Activated CD8-positive, alpha-beta memory T cell treated with anti-CD3 and anti-CD28 coated beads, Interleukin-2, amount 50 U/mL, for 4 hours (primary cell): ENCODE results near the gene SETD1B.
A peak's percentile ranks its signal among the peaks of the same experiment; 100 is the strongest.
"Not testable (repeated sequence)": the region's sequence is repeated elsewhere in the genome, so short reads cannot be mapped to it uniquely, and the experiment has no call there.

ENCODE experiments used
- DNase-seq: peaks from one replicate; pipeline ENCODE4 v3.0.0-alpha.2; 2020

Gene SETD1B

DNA sequence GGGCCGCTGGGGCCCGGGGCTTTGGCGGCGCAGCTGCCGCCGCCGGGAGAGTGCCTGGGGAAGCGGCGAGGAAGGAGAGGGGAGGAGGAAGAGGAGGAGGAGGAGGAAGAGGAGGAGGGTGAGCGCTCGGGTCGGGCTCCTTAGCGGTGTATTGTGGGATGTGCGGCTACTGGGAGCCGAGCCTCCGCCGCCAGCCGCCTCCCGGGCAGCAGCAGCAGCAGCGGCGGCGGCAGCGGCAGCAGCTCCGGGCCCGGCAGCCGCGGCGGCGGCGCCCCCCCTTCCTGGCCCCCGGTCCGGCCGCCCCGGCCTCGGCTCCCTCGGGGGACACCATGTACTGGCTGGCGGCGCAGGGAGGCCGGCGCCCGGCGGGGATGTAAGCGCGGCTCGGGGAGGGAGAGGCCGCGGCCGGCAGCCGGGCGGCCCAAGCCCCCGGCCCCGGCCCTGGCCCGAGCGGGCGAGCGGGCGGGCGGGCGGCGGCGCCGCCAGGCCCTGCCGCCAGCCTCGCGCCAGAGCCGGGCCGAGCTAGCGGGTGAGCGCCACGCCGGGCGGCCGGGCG lies at the start of gene SETD1B:
Gene SETD1B, plus strand, starts transcription at position 149 of the 556 bp plus-strand sequence. CDS start 729 bp downstream, outside the sequence.
- peak; percentile 54 for DNase-seq

DNA sequence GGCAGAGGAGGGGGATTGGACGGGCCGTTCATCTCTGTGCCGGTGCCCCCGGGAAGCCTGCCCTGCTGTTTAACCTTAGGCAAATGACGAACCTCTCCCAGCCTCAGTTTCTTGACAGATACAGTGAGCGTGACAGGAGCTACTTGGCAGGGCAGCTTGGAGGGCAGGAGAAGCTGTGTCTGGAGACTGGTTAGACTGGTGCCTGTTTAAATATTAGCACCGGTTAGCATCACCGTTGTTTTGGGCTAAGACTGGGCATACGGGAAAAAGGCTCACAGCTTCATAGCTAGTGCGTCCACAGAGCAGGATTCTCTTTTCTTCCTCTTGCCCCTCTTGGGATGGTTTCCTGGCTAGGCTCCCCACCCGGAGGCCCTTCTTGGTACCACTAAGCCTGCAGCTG lies 49.0 kb upstream of the SETD1B start:
- no peak for DNase-seq

DNA sequence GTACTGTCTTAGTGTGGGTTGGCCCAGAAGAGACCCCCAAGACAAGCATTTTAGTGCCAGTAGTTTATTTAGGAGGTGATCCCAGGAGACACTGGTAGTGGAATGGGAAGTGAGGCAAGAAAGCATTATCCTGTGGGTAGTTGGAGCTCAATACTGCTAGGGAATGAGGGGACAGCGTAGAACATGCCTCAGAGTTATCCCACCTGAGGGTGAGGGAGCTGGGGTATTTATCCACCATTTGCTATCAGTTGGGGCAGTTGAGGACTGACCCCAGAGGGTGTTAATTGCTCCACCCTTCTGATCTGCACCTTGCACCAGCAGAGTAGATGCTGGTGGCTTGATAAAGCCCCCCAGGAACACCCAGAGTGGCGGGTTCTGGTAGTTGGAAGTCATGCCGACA lies 48.2 kb upstream of the SETD1B start:
- DNase-seq: no peak

DNA sequence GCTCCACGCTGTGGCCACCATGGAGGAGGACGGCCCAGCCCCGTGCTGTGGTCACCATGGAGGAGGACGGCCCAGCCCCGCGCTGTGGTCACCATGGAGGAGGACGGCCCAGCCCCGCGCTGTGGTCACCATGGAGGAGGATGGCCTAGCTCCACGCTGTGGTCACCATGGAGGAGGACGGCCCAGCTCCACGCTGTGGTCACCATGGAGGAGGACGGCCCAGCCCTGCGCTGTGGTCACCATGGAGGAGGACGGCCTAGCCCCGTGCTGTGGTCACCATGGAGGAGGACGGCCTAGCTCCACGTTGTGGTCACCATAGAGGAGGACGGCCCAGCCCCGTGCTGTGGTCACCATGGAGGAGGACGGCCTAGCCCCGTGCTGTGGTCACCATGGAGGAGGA lies 45.3 kb upstream of the SETD1B start:
- DNase-seq: not testable (repeated sequence)

DNA sequence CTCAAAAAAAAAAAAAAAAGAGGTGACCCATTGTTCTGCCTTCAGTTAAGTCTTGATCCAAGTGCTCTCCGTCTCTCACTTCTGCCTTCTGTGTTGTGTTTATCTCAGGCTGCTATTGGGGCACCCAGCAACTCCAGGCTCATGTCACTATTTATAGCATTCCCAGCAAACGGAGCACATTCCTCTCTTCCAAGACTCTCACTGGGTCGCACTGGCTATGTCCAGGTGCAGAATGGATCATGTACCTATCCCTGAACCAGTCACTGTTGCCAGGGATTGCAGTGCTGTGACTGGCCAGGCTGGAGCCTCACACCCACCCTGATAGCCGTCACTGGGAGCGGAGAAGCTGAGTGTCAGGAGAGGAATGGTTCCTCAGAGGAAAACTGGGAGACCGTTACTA lies 41.5 kb upstream of the SETD1B start:
- no peak for DNase-seq

DNA sequence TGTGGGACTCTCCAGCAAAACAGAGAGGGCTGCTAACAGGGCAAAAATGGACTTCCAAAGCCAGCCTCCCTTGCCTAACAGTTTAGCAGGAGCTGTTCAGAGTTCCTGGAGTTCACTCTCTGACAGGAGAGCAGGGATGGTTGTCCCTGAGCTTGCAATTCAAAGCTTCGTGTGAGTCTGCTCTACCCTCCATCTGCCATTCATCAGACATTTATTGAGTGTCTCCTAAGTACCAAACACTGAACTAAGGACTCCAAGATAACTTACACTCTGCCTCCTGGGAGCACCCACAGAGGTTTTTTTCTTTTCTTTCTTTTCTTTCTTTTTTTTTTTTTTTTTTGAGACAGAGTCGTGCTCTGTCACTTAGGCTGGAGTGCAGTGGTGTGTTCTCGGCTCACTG lies 39.0 kb upstream of the SETD1B start:
- DNase-seq: no peak

DNA sequence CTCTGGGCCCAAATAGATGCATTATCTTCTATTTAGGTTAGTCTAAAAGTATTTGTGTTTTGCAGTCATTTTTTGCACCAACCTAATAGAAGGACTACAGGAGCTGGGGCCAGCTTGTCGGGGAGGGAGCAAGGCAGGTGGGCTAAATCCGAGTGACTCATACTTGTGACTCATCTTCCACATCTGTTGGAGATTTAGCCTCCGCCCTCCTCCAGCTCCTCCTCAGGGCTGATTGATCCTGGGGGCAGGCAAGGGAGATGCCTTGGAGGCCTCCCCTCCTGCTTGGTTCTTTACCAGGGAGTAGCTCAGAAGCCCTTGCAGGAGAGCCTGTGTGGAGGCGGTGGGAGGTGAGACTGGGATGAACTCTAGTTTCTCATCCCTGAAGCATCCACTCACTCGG lies 38.2 kb upstream of the SETD1B start:
- DNase-seq: no peak

DNA sequence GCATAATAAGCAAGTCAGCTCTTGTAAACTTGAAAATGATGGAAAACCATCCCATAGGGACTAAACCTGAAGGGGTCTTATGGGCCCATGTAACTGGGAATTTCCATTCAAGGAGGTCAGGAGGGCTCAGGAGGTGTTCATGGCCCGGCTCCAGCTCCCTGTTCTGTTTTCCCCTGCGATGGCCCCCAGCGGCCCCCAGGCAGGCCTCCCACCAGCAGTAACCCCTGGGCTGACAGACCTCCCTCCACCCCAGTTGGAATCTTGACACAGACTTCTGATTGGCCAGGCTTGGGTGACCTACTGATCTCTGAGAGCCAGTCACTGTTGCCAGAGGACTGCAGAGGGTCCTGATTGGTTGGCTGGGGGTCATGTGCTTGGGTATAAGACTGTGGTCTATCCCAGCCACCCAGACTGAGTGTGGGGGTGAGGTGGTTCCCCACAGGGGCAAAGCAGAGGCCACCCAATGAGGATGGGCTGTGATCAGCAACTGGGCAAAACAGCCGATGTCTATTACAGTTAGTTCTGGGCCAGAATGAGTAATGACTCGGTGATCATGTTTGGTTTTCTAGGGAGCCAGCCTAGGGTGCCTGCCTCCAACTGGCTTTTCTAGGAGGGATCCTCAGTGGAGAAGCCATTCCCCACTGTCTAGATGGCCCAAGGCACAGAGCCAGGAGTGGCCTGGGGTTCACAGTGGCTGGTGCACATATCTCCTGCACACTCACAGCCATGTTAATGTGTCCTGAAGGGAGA lies 37.3 kb upstream of the SETD1B start:
- DNase-seq: no peak

DNA sequence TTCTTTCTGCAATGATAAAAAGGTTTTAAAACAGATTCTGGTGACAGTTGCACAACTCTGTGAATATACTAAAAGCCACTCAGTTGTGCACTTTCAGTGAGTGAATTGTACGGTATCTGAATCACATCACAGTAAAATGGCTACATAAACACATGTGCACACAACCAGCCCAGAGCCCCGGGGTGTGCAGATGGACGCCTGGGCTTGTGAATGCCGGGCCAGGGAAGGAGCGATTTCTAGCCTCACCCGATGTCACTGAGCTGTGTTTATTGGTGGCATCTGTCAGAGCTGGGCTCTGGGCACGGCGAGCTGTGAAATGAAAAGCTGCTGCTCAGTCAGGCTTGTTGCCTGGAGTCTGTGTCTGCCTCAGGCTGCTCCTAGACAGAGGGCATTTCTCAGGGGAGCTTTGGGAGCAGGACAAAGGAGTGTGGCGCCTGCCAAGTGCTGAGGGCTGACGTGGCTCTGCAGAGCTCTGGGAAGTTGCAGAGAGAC lies 36.2 kb upstream of the SETD1B start:
- DNase-seq: no peak

DNA sequence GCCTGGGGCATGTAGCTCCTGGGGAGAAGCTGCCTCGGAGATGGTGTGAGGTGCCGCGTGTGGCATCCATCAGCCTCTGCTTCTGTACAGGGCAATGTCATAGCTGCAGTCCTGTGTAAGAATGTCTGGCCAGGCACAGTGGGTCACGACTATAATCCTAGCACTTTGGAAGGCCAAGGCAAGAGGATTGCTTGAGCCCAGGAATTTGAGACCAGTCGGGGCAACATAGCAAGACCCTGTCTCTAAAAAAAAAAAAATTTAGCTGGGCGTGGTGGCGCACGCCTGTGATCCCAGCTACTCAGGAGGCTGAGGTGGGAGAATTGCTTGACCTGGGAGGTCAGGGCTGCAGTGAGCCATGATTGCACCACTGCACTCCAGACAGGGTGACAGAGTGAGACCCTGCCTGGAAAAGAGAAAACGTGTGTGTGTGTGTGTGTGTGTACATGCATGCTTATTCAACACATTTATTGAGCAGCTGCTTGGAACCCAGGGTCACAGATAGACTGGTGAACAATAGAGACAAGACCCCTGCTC lies 34.4 kb upstream of the SETD1B start:
- no peak for DNase-seq

DNA sequence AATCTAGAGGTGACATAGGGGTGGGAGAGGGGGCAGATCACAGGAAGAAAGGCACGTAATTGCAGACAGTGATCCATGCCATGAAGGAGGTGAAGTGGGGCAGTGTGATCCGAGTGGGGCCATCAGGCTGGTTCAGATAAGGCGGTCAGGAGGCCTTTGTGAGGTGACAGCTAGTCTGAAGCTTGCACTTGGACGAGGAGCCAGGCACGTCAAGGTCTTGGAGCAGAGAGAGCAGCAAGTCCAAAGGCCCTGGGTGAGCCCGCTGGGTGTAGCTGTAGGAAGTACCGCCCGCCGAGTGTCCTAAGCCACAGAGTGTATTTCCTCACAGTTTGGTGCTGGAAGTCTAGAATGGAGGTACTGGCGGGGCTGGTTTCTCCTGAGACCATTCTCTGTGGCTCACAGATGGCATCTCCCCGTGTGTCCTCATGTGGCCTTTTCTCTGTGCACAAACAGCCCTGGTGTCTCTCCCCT lies 33.9 kb upstream of the SETD1B start:
- no peak for DNase-seq

DNA sequence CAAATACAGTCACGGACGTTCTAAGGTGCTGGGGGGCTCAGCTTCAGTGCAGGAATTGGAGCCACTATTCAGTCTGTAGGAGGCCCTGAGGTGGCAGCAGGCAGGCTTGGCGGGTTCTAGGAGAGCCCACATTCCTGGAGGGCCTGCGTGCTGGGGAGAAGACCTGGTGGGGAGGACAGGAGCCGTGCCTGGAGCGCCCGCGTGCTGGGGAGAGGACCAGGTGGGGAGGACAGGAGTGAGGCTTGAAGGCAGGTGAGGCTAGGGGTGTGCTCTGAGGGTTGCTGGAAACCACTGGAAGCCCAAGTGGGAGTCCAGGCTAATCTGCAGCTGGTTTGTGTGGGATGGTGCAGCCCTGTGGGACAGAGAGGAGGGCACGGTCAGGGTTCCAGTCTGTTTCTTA lies 33.4 kb upstream of the SETD1B start:
- no peak for DNase-seq

DNA sequence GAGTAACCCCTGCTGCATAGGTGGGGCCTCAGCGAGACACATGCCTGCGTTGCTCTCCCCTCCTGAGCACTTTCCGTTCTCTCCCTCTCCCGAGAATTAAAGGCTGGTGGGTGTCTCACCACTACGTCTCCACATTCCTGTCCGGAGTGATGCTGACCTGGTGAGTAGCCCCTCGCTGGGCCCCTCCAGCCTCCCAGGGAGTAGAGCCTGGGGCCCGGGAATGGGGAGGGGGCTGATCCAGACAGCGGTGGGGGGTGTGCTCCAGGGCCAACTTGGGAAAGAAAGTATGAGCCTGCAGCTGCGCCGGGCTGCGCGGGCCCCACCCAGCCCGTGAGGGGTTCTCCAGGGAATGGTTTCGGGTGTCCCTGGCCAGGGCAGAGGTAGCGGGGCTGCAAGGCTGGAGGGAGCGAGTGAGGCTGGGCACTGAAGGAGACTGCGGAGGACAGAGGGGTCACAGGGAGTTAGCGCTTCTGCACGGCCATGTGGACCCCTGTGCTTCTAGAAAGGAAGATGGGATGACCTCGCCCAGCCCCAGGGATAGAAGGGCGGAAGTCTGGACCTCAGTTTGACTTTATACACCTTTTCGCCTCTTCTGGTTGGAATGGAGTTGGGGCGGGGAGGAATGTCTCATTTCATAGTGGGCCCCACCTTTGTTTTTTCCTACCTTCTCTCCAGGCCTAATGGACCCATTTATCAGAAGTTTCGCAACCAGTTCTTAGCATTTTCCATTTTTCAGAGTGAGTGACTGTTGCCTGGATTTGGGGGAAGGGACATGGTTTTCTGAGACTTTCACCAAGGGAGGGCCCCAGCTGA lies 32.8 kb upstream of the SETD1B start:
- no peak for DNase-seq

DNA sequence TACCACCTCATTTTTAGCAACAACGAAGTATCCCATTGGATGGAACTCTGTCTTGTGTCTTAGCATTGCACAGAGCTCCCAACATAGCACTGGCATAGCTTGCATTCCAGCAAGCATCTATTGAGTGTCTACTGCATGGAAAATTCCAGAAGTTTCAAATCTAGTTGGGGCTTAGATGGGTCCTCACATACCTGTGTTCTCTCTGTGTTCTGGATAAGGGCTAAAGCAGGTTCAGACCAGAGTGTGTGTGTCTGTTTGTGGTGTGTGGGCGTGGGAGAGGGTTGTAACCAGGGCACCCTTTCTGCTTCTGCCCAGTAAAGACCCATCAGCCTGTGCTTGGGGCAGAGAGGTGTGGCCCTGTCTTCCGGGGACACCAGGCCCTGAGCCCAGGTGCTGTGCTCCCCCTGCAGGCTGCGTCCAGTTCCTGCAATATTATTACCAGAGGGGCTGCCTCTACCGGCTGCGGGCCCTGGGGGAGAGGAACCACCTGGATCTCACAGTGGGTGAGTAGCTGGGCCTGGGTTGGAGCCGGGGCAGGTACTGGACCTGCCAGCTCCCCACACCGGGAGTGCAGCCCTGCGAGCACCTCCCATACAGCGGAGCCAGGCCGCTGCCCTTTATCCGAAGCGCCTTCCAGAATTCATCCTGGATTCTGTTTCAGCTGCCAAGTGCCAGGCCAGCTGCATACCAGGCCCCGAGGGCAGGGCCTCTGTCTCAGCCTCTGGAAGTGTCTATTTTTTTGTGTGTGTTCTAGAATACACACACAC lies 30.6 kb upstream of the SETD1B start:
- DNase-seq: peak; percentile 80

DNA sequence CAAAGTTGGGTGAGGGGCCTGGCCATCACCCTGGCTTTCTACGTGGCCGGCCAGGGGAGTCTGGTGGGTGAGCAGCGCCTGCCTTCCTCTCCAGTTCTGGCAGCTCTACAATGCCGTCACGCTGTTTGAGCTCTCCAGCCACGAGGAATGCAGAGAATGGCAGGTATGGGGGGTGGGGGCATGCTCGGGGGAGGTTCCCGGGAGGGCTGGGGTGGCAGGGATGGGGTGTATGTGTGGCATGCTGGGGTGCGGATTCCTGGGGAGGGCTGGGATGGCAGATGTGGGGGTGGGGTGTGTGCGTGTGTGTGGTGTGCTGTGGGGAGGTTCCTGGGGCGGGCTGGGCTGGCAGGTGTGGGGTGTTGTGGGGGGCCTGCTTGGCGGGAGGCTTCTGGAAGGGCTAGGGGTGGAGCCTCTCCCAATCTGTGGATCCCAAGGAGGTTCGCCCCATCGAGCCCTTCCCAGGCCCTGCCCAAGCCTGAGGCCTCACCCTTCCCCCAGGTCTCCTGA lies 28.8 kb upstream of the SETD1B start:
- DNase-seq: no peak

DNA sequence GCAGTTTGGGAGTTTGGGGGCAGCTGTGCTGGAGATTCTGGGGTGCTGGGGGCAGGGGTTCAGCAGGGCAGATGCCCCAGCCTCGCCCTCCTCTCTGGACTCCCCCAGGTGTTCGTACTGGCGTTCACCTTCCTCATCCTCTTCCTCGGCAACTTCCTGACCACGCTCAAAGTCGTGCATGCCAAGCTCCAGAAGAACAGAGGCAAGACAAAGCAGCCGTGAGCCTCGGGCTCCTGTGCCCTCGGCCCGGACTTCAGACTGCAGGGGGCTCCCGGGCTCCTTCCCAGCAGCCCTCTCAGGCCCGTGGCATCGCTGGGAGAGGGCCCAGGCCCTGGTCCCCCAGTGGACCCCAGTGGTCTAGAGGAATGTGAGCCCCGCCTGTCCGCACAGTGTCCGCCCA lies 28.3 kb upstream of the SETD1B start:
- DNase-seq: no peak

DNA sequence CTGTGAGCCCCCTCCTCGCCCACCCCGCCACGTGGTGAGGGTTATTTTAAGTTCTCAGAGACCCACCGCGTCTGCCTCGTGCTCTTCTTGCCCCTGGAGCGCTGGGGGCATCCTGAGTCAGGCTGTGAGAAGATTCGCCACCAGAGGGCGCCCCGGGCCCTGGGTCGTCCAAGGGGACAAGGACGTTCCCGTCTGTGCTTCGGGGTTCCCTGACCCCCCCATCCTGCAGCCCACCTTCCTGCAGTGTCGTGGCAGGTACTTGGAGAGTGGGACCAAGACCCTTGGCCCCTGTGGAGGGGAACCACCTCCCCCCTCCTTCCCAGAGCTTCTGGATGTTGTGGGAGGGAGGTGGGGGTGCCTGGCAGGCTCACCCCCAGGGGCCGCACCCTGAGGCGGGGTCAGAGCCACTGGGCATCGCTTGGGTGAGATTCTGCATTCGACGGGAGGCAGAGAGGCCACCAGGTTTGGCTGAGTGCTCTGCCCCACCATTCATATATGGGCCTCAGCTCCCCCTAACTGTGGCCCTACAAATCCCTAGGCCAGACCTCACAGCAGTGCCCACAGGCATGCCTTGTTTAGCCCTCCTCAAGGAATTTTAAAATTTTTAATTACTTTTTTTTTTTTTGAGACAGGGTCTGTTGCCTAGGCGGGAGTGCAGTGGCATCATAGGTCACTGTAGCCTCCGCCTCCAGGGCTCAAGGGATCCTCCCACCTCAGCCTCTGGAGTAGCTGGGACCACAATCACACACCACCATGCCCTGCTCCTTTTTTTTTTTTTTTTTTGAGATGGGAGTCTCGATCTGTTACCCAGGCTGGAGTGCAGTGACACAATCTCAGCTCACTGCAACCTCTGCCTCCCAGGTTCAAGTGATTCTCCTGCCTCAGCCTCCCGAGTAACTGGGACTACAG lies 27.4 kb upstream of the SETD1B start:
- DNase-seq: peak; percentile 95

DNA sequence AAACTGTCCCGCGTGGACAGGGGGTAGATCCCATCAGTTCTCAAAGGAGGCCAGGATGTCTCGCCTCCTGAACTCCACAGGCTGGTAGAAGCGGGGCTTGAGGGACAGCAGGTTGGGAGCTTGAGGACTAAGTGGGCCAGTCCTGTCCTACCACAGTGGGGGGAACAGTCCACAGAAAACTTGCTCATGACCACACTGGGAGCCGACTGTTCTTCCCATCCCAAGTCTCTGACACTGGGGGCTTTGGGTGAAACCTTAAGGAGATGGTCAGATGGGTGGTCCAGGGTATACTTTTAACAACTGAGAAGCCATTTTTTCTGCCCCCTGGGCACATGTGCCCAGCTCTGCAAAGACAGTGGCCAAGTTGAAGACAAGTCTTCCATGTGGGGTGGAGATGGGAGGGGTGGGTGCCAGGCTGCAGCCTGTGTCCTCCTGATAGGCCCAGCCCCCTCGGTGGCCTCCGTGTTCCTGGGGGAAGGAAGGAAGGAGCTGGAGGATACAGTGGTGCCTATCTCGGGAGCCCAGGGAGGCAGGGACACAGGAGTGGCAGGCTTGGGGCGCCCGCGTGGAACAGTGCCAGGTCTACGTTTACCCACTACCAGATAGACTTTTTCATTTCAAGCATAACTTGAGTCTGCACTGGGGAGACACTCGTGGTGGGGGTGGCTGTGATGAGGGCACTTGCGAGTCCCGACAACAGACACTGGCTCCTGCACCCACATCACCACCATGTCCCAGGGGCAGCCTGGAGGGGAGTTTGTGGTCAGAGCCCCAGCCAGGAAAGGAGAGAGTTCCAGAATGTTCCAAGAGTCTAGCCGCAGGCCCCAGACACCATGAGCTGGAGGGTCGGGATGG lies 25.0 kb upstream of the SETD1B start:
- no peak for DNase-seq

DNA sequence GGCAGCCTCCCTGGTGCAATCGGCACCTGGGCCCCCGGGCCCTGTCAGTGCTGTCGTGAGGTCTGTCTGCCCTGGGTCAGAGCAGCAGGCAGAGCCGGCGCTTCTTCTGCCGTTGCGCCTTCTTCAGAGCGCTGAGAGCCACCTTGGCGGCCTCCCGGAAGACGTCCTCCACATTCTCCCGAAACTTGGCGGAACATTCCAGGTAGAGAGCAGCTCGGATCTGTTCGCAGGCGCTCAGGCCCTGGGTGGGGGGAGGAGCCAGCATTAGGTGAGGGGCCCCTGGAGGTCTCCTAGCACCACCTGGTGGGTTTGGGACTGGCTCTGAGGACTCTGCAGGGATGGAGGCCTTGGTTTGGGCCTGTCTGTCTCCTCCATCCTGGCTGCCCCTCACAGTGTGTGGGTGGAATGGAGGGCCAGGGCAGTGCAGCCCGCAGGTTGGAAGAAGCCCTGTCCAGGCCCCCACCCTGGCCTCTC lies 24.4 kb upstream of the SETD1B start:
- no peak for DNase-seq

DNA sequence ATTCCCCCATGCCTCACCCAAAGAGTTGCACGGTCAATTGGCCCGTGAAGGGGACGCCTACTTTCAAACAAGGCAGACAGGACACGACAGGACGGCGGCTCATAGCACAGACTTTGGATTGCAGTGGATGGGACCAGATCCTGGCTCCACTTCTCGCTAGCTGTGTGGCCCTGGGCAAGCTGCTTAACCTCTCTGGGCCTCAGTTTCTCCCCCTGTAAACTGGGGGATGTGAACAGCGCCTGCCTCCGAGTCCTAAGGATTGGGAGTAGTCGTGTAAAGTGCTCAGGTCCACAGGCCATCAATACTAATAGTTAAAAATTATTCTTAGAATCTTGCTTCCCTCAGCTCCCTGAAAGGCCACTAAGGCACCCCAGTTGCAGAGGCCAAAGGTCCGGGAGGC lies 23.4 kb upstream of the SETD1B start:
- no peak for DNase-seq
